Ectodermal cell (in vitro differentiated cells): Measurements from ENCODE around the gene SYDE1.
"Not testable (repeated sequence)": the region's sequence is repeated elsewhere in the genome, so short reads cannot be mapped to it uniquely, and the experiment has no call there.

ENCODE experiments used
- H3K27ac ChIP-seq: 2 replicates; pipeline ENCODE4 v1.7.0; 2013; ENCODE audit warnings: mild to moderate bottlenecking, low read depth, low read length; ENCODE audit not compliant: insufficient read depth, poor library complexity, severe bottlenecking
- H3K27me3 ChIP-seq: 2 replicates; pipeline ENCODE4 v1.7.0; 2013; ENCODE audit warnings: mild to moderate bottlenecking, low read length; ENCODE audit not compliant: insufficient read depth, control insufficient read depth, poor library complexity, severe bottlenecking
- H3K36me3 ChIP-seq: one replicate; pipeline ENCODE4 v1.7.0; 2013; ENCODE audit warnings: low read length; ENCODE audit not compliant: control insufficient read depth, insufficient read depth
- H3K4me1 ChIP-seq: one replicate; pipeline ENCODE4 v1.7.0; 2013; ENCODE audit warnings: low read length; ENCODE audit not compliant: control insufficient read depth, insufficient read depth
- H3K4me3 ChIP-seq: 2 replicates; pipeline ENCODE4 v1.7.0; 2013; ENCODE audit warnings: low read depth, low read length, control low read depth; ENCODE audit not compliant: insufficient read depth
- H3K9me3 ChIP-seq: 2 replicates; pipeline ENCODE4 v1.7.0; 2013; ENCODE audit warnings: mild to moderate bottlenecking, low read length, moderate library complexity; ENCODE audit not compliant: control insufficient read depth
- WGBS, 2 experiments: methylation state at CpG; one replicate each; pipeline ENCODE4 v1.1.7; 2013; ENCODE audit warnings: missing lambda C conversion rate in 2 of 2; 5-methylcytosine and 5-hydroxymethylcytosine counted together

The SYDE1 gene

GRCh38 chr19:15091918-15092753, 15.1 kb upstream of the SYDE1 start:
- no peaks in the 10 kb centered on the region for H3K4me1 ChIP-seq
- peaks cover 4% of the 10 kb centered on the region for H3K27me3 ChIP-seq
- H3K4me3 ChIP-seq, result no peak overlapping the region
- H3K9me3 ChIP-seq, result no peaks in the 10 kb centered on the region
- no peak overlapping the region for H3K27ac ChIP-seq
- no peaks in the 10 kb centered on the region for H3K36me3 ChIP-seq
- WGBS, 2 experiments, result 50% methylated on average over 12 to 13 of the region's 13 CpGs

- Histone ChIP-seq H3K27me3 (no peaks in the 10 kb centered on the region), H3K27ac (no peak overlapping the region), H3K4me3 (no peak overlapping the region), H3K4me1 (no peaks in the 10 kb centered on the region), H3K36me3 (no peaks in the 10 kb centered on the region), H3K9me3 (no peaks in the 10 kb centered on the region)
- 83 to 85% methylated on average over 1 to 2 of the region's 2 CpGs for WGBS, 2 experiments
These were observed 14.2 kb upstream of the SYDE1 start for GRCh38 chr19:15093001-15093400.

- 78 to 88% methylated on average over 3 of the region's 3 CpGs for WGBS, 2 experiments
- Histone ChIP-seq H3K4me3 (no peak overlapping the region), H3K9me3 (no peaks in the 10 kb centered on the region), H3K27ac (no peak overlapping the region), H3K36me3 (no peaks in the 10 kb centered on the region), H3K4me1 (no peaks in the 10 kb centered on the region), H3K27me3 (no peaks in the 10 kb centered on the region)
These were observed 11.0 kb upstream of the SYDE1 start for GRCh38 chr19:15096223-15096622.

GRCh38 chr19:15097980-15098379, 9.2 kb upstream of the SYDE1 start:
- not testable (repeated sequence) for H3K36me3 ChIP-seq, H3K4me1 ChIP-seq, H3K4me3 ChIP-seq, H3K27me3 ChIP-seq, H3K9me3 ChIP-seq, H3K27ac ChIP-seq
- WGBS, 2 experiments, result 93 to 97% methylated on average over 6 of the region's 6 CpGs

GRCh38 chr19:15098460-15098859, 8.7 kb upstream of the SYDE1 start:
- Histone ChIP-seq H3K36me3 (no peaks in the 10 kb centered on the region), H3K4me3 (no peak overlapping the region), H3K9me3 (no peaks in the 10 kb centered on the region), H3K27me3 (no peaks in the 10 kb centered on the region), H3K27ac (no peak overlapping the region), H3K4me1 (no peaks in the 10 kb centered on the region)
- WGBS, 2 experiments, result 85 to 91% methylated on average over 10 of the region's 10 CpGs

GRCh38 chr19:15099017-15099582, 8.1 kb upstream of the SYDE1 start:
- 83 to 87% methylated on average over 3 of the region's 3 CpGs for WGBS, 2 experiments

GRCh38 chr19:15101479-15102082, 5.6 kb upstream of the SYDE1 start:
- Histone ChIP-seq H3K36me3 (no peaks in the 10 kb centered on the region), H3K27me3 (no peaks in the 10 kb centered on the region), H3K4me1 (no peaks in the 10 kb centered on the region), H3K4me3 (no peak overlapping the region), H3K27ac (no peak overlapping the region), H3K9me3 (no peaks in the 10 kb centered on the region)
- WGBS, 2 experiments, result 60 to 61% methylated on average over 3 of the region's 3 CpGs

More at GRCh38 chr19:15099017-15099582, 8.1 kb upstream of the SYDE1 start:
- Histone ChIP-seq H3K4me1 (no peaks in the 10 kb centered on the region), H3K27me3 (no peaks in the 10 kb centered on the region), H3K36me3 (no peaks in the 10 kb centered on the region), H3K4me3 (no peak overlapping the region), H3K9me3 (no peaks in the 10 kb centered on the region), H3K27ac (no peak overlapping the region)

GRCh38 chr19:15104003-15104402, 3.2 kb upstream of the SYDE1 start:
- H3K4me3 ChIP-seq, result no peak overlapping the region
- no peaks in the 10 kb centered on the region for H3K27me3 ChIP-seq
- no peak overlapping the region for H3K27ac ChIP-seq
- no peaks in the 10 kb centered on the region for H3K4me1 ChIP-seq
- H3K36me3 ChIP-seq, result no peaks in the 10 kb centered on the region
- no peaks in the 10 kb centered on the region for H3K9me3 ChIP-seq
- WGBS, 2 experiments, result 81 to 82% methylated on average over 1 of the region's 1 CpG

GRCh38 chr19:15104411-15104810, 2.8 kb upstream of the SYDE1 start:
- 88 to 90% methylated on average over 1 of the region's 1 CpG for WGBS, 2 experiments
- no peaks in the 10 kb centered on the region for H3K9me3 ChIP-seq
- no peaks in the 10 kb centered on the region for H3K4me1 ChIP-seq
- H3K36me3 ChIP-seq, result no peaks in the 10 kb centered on the region
- H3K4me3 ChIP-seq, result no peak overlapping the region
- H3K27ac ChIP-seq, result no peak overlapping the region
- H3K27me3 ChIP-seq, result no peaks in the 10 kb centered on the region

- Histone ChIP-seq H3K9me3 (no peaks in the 10 kb centered on the region), H3K27ac (no peak overlapping the region), H3K27me3 (no peaks in the 10 kb centered on the region), H3K36me3 (peaks cover 3% of the 10 kb centered on the region), H3K4me3 (no peak overlapping the region), H3K4me1 (no peaks in the 10 kb centered on the region)
- WGBS, 2 experiments, result 90 to 93% methylated on average over 3 of the region's 3 CpGs
These were observed 2.2 kb upstream of the SYDE1 start for GRCh38 chr19:15105044-15105443.
